Omental fat pad (tissue), 4 donors: Measurements from ENCODE around the gene DDX43. TPM values are rescaled to one million over a fixed set of nuclear protein-coding genes. Genes with fewer than 3 reads are reported as not detected.
"Not testable (repeated sequence)": the region's sequence is repeated elsewhere in the genome, so short reads cannot be mapped to it uniquely, and the experiment has no call there.

Experiments
- ATAC-seq: fragments of 150-250 bp; one replicate; pipeline ENCODE4 v1.9.1; 2016; ENCODE audit warnings: mild to moderate bottlenecking, moderate library complexity; ENCODE audit not compliant: low FRiP score
- DNase-seq: peaks from one replicate; pipeline ENCODE4 v3.0.0-alpha.2; 2019; ENCODE audit warnings: low spot score
- small RNA-seq: library from RNA; depleted of rRNA; stranded (forward); fragments of <200 nt; gene quantifications from one replicate; pipeline ENCODE3, GENCODE V24; 2016
- total RNA-seq, 4 donors: library from RNA; depleted of rRNA; stranded (reverse); fragments of >200 nt; gene quantifications; one replicate each; pipeline ENCODE4 v1.1.0, GENCODE V29; 2016
- TF ChIP-seq, protein P1 (sequence below), 3 donors: fragments of 450-650 bp; IDR thresholded peaks; one replicate each; pipeline ENCODE4 v1.5.1; 2016 to 2017; ENCODE audit warnings: antibody characterized with exemption in 3 of 3, mild to moderate bottlenecking in 3 of 3, moderate library complexity in 2 of 3

Gene DDX43
- total RNA-seq, 4 donors from 2014 or later, result 1.6 to 10.7 (median 1.8) TPM

DNA sequence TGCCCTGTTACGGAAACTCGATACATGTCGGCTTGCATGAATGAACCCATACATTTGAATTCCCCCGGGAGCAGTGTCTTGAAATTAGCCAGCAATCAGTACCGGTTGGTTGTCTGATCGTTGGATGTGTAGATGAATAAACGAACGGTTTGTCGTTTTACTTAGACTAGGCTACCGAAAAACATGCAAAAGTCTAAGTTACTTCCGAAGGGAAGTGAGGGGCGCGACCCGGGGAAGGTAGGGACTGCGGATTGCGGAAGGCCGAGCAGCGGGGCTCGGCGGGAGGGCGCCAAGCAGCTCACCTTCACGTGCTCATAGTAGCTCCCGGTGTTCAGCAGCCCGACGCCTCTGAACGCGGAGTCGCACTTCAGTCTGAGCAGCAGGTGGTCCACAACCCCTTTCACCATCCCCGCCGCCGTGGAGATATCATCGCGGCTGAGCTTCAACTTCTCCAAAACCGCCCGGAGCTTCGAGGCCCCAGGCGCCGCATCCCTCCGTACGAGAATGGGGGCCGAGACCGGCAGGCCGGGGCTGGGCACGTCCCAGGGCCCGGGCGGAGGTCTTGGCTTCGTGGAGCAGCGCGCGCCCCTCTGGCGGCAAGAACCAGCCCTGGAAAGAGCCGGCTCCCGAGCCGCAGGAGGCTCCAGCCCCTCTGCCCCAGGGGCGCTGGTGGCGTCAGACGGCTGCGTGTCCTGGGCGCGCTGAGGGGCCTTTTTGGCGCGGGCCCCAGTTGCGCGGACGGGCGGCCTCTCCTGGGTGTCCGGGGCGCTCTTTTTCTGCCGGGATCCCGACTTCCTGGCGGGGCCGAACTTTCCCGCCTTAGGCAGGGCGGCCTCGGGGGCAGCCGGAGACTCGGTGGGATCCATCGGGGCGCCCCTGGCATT is 56.8 kb downstream of the DDX43 start:
- ATAC-seq (peak; percentile 70), DNase-seq (no peak)
- TF ChIP-seq, protein P1, sequence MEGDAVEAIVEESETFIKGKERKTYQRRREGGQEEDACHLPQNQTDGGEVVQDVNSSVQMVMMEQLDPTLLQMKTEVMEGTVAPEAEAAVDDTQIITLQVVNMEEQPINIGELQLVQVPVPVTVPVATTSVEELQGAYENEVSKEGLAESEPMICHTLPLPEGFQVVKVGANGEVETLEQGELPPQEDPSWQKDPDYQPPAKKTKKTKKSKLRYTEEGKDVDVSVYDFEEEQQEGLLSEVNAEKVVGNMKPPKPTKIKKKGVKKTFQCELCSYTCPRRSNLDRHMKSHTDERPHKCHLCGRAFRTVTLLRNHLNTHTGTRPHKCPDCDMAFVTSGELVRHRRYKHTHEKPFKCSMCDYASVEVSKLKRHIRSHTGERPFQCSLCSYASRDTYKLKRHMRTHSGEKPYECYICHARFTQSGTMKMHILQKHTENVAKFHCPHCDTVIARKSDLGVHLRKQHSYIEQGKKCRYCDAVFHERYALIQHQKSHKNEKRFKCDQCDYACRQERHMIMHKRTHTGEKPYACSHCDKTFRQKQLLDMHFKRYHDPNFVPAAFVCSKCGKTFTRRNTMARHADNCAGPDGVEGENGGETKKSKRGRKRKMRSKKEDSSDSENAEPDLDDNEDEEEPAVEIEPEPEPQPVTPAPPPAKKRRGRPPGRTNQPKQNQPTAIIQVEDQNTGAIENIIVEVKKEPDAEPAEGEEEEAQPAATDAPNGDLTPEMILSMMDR (IDR thresholded peaks at IDR 0.05), result no peak

DNA sequence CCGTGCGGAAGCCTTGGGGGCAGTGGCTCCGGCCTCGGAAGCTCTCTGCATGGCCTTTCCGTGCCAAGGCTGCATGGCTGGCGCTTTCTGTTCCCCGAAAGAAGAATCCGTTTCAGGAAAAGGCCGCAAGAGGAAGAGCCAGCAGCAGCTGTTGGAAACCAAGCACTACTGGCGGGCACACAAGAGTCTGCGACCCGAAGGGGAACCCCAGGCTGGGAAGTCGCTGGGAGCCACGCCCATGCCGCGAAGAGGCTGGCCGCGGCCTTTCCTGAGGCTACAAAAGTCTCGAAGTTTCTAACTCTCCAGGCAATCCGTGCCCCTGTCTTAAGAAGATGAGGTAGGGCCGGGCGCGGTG is 57.5 kb downstream of the DDX43 start, which contains the start of gene CGAS:
Gene CGAS, minus strand, starts transcription at position 191 of the 355 bp plus-strand sequence. Its CDS starts 116 bp downstream, at position 75.
- peak; percentile 67 for ATAC-seq
- TF ChIP-seq, protein P1 (IDR thresholded peaks at IDR 0.05), result no peak
- peak; percentile 27 for DNase-seq

DNA sequence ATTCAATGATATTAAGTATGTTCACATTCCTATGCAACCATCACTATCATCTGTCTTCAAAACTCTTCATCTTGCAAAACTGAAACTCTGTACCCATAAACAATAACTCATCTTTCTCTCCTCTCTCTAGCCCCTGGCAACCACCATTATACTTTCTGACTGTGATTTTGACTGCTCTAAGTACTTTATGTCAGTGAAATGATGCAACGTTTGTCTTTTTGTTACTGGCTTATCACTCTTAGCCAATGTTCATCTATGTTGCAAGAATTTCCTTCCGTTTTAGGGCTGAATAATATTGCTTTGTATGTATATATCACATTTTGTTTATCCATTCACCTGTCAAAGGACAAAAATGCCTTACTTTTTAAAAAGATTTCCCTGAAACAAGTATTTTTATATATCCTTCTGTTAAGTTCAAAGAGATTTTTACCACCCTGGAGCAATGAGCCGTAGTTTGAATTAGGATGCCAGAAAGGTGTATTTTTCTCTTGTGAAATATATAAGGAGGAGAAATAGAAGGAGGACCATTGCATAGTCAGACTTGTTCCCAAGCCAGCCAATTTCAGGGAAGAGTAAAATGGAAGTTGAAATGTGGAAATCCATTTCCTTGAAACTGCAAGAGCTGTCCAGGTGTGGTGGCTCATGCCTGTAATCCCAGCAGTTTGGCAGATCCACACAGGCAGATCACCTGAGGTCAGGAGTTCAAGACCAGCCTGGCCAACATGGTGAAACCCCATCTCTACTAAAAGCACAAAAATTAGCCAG is 61.4 kb downstream of the DDX43 start:
- DNase-seq, result no peak
- ATAC-seq, result peak; percentile 59
- TF ChIP-seq, protein P1 (IDR thresholded peaks at IDR 0.05), result no peak

DNA sequence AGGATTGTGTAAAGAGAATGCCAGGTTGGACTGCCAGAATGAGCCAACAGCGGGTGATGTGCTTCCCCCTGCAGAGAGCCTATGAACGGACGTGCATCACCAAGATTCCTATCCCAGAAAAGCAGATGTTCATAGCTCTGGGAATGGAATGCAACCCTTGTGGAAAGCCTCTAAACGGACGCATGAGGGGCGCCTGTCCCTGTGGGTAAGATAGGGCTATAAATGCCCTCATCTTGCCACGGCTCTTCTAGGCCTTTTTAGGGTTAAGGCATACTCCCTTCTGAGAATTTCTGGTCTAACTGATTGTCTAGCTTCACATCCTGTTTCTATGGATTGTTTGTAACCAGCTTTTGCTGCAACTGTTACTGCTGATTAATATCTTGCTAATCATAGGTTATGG is 64.8 kb downstream of the DDX43 start:
- not testable (repeated sequence) for DNase-seq, ATAC-seq

DNA sequence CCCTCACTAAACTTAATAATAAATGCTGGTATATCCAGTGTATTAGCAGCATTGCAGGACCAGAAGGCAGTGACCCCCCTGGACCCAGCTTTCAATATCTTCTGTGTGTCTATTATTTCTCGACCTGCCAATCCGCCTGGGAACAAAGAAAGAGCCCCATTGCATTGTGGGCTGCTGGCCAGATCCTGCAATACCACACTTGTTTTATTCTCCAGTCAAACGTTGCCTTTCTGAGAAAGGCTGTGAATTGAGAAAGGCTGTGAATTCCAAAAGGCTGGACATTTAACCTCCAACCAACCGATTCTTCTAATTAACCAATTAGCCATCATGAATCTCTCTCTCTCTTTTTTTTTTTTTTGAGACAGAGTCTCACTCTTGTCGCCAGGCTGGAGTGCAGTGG is 65.4 kb downstream of the DDX43 start:
- ATAC-seq (no peak), DNase-seq (no peak)
- TF ChIP-seq, protein P1 (IDR thresholded peaks at IDR 0.05), result no peak

DNA sequence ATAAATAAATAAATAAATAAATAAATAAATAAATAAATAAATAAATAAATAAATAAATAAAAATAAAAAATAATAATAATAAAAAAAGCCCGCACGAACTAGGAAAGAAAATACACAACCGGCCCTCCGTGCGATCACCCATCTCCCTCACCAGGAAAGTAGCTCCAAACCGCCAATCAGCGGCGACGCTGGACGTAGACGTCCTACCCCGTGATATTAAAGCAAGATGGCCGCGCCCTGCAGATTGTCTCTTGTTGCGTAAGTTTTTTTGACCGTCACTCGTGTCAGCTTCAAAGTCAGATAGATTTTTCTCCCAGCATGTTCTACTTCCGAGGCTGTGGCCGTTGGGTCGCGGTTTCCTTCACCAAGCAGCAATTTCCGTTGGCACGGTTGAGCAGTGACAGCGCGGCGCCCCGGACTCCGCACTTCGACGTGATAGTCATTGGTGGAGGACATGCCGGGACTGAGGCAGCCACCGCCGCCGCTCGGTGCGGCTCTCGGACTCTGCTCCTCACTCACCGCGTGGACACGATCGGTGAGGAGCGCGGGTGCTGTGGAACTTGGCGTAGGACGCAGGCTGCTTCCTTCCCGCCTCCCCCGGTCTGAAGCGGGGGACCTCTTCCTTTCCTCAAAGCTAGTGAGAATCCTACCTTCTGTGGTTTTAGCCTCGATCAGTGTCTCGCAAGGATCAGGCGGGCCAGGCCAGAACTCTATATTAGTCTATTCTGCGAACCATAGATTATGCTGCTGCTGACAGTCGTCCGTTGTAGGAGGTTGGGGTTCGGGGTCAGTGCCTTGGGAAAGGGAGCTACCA is 67.1 kb downstream of the DDX43 start, which contains the start of gene MTO1:
Gene MTO1, plus strand, starts transcription at position 201 of the 814 bp plus-strand sequence. Its CDS starts 118 bp downstream, at position 319.
- TF ChIP-seq, protein P1 (IDR thresholded peaks at IDR 0.05), result no peak
- ATAC-seq (peak; percentile 92), DNase-seq (peak; percentile 59)

Small RNA genes lying within 50 kb of the gene (small RNA-seq; reads per million reads assigned to genes)
- gene RNU6-975P (not detected), gene RPL39P3 (not detected)

Other genes starting within 250 kb of the DDX43 start
- not detected for gene KHDC1L, start 169.3 kb upstream of the DDX43 start, total RNA-seq
- gene KHDC1, start 131.6 kb upstream of the DDX43 start, total RNA-seq, result 1 to 10 TPM in 2 of 4 donors, under 1 TPM in 2; 0.79 to 2.5 (median 1.1) TPM
- gene DPPA5, start 40.6 kb upstream of the DDX43 start, total RNA-seq, result not detected
- not detected for gene KHDC3L, start 32.2 kb upstream of the DDX43 start, total RNA-seq
- not detected for gene OOEP, start 24.9 kb upstream of the DDX43 start, total RNA-seq
- 10 to 100 TPM in 1 of 4 donors, 1 to 10 TPM in 3; 3.6 to 11.0 (median 6.5) TPM for gene CGAS, start 57.5 kb downstream of the DDX43 start, total RNA-seq
- gene MTO1, start 66.9 kb downstream of the DDX43 start, total RNA-seq, result 10 to 100 TPM; 17.7 to 24.7 (median 20.7) TPM
- over 10,000 TPM in 3 of 4 donors, 1,000 to 10,000 TPM in 1; 9,027 to 13,209 (median 10,672) TPM for gene EEF1A1, start 126.2 kb downstream of the DDX43 start, total RNA-seq